Memory B cell (primary cell): ENCODE results near the gene UNC5A.

Experiments used
- ATAC-seq: fragments of 150-1000 bp; cut with Tn5 transposase; 2 replicates; pipeline ENCODE4 v1.10.0; 2021; ENCODE audit warnings: low read depth, mild to moderate bottlenecking, moderate library complexity
- DNase-seq, 2 donors: peaks; one replicate each; pipeline ENCODE4 v3.0.0; 2022; ENCODE audit warnings: low spot score in 2 of 2
- H3K27ac Mint-ChIP-seq: one replicate; pipeline ENCODE4 v1.8.0; 2022; ENCODE audit warnings: mild to moderate bottlenecking, moderate library complexity, mixed read lengths
- H3K27me3 Mint-ChIP-seq: one replicate; pipeline ENCODE4 v1.8.0; 2022; ENCODE audit warnings: mixed read lengths
- H3K36me3 Mint-ChIP-seq: one replicate; pipeline ENCODE4 v1.8.0; 2022; ENCODE audit warnings: mild to moderate bottlenecking, mixed read lengths
- H3K4me1 Mint-ChIP-seq: one replicate; pipeline ENCODE4 v1.8.0; 2022; ENCODE audit warnings: mixed read lengths
- H3K4me3 Mint-ChIP-seq: one replicate; pipeline ENCODE4 v1.8.0; 2022; ENCODE audit warnings: mild to moderate bottlenecking, moderate library complexity, mixed read lengths
- H3K9me3 Mint-ChIP-seq: one replicate; pipeline ENCODE4 v1.8.0; 2022; ENCODE audit warnings: mixed read lengths

UNC5A gene

GRCh38 chr5:176810081-176810597, at the start of gene UNC5A:
UNC5A (plus strand) TSS chr5:176810559; CDS start chr5:176810751, 192 bp downstream.
- H3K9me3 Mint-ChIP-seq: no peaks in the 10 kb centered on the region
- peaks cover 10% of the 10 kb centered on the region for H3K4me1 Mint-ChIP-seq
- H3K27me3 Mint-ChIP-seq: peaks cover 41% of the 10 kb centered on the region
- ATAC-seq: peak; percentile 79
- no peak within 1 kb of the TSS for H3K27ac Mint-ChIP-seq
- DNase-seq: peak; percentile 51 to 70
- H3K36me3 Mint-ChIP-seq: no peaks in the 10 kb centered on the region
- peak within 1 kb of the TSS; percentile 80 for H3K4me3 Mint-ChIP-seq

GRCh38 chr5:176761755-176762154, 48.6 kb upstream of the UNC5A start:
- H3K27ac Mint-ChIP-seq: no peak overlapping the region
- H3K36me3 Mint-ChIP-seq: no peaks in the 10 kb centered on the region
- no peaks in the 10 kb centered on the region for H3K4me1 Mint-ChIP-seq
- no peak overlapping the region for H3K4me3 Mint-ChIP-seq
- no peak for DNase-seq
- ATAC-seq: no peak
- H3K9me3 Mint-ChIP-seq: peaks cover 19% of the 10 kb centered on the region
- H3K27me3 Mint-ChIP-seq: peaks cover 17% of the 10 kb centered on the region

DNA sequence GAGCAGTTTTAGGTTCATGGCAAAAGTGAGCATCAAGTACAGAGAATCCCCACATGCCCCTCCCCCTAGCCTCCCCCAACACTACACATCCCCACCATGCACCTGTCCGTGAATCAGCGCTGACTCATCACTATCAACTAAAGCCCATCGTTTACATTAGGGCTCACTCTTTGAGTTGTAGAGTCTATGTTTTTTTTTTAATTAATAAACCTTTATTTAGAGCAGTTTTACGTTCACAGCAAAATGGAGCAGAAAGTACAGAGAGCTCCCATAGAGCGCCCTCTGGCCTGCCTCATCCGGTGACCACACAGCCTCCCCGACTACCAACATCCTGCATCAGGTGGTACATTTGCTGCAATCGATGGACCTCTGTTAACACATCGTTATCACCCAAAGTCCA, 47.9 kb upstream of the UNC5A start:
- H3K4me3 Mint-ChIP-seq: no peak overlapping the region
- H3K9me3 Mint-ChIP-seq: peaks cover 18% of the 10 kb centered on the region
- DNase-seq (no peak), ATAC-seq (no peak)
- peaks cover 16% of the 10 kb centered on the region for H3K27me3 Mint-ChIP-seq
- H3K36me3 Mint-ChIP-seq: no peaks in the 10 kb centered on the region
- no peaks in the 10 kb centered on the region for H3K4me1 Mint-ChIP-seq
- H3K27ac Mint-ChIP-seq: no peak overlapping the region

DNA sequence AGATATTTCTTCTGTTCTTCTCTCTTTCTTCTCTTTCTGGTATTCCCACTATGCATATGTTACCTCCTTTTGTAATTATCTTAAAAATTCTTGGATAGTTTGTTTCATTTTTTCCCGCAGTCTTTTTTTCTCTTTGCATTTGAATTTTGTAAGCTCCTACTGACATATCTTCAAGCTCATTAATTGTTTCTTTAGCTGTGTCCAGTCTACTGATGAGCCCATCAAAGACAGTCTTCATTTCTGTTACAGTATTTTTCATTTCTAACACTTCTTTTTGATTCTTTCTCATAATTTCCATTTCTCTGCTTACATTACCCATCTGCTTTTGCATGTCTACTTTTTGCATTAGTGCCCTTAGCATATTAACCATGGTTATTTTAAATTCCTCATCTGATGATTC, 44.7 kb upstream of the UNC5A start:
- DNase-seq (no peak), ATAC-seq (no peak)
- peaks cover 19% of the 10 kb centered on the region for H3K27me3 Mint-ChIP-seq
- no peaks in the 10 kb centered on the region for H3K36me3 Mint-ChIP-seq
- peaks cover 16% of the 10 kb centered on the region for H3K9me3 Mint-ChIP-seq
- no peaks in the 10 kb centered on the region for H3K4me1 Mint-ChIP-seq
- H3K27ac Mint-ChIP-seq: no peak overlapping the region
- no peak overlapping the region for H3K4me3 Mint-ChIP-seq

DNA sequence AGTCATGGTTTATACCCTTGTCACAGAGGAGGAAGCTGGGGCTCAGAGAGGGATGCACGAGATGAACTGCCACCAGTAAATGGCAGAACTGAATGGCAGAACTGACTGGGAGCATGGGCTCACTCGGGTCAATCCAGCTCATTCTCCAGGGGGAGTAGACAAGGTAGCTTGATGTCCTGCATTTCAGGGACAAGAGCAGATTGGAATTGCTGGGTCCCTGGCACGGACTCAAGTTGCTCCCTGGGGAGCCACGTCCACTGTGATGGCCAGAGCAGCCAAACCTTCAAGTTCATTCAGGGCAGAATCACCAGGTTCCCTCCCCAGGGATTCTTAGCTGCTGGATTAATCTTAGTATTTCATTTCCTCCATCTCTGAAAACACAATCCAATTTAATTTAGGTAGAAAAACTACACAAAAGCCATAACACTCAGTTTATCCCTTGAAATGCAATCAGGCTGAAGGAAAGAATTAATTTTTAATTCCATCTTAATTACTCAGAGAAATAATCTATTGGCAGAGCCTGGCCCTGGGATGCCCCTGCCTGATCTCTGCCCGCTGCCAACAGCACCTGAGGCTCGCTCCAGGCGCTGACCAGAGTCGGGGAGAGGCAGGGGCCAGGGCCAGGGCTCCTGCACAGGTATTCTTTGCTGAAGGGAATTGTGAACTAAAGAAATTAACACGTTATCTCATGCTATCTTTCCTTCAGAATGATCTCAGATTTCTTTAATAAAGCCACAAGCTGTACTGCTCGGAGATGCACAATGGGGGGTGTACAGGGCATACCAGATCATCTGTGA, 42.0 kb upstream of the UNC5A start:
- Mint-ChIP-seq H3K4me1 (no peaks in the 10 kb centered on the region), H3K27ac (no peak overlapping the region), H3K27me3 (peaks cover 18% of the 10 kb centered on the region), H3K9me3 (peaks cover 12% of the 10 kb centered on the region), H3K4me3 (no peak overlapping the region), H3K36me3 (peaks cover 2% of the 10 kb centered on the region)
- no peak for DNase-seq
- no peak for ATAC-seq

- DNase-seq (no peak), ATAC-seq (no peak)
- no peaks in the 10 kb centered on the region for H3K4me1 Mint-ChIP-seq
- no peak overlapping the region for H3K27ac Mint-ChIP-seq
- H3K4me3 Mint-ChIP-seq: no peak overlapping the region
- peaks cover 9% of the 10 kb centered on the region for H3K9me3 Mint-ChIP-seq
- peaks cover 13% of the 10 kb centered on the region for H3K27me3 Mint-ChIP-seq
- peaks cover 2% of the 10 kb centered on the region for H3K36me3 Mint-ChIP-seq
Measured at GRCh38 chr5:176769911-176770310, 40.4 kb upstream of the UNC5A start.

DNA sequence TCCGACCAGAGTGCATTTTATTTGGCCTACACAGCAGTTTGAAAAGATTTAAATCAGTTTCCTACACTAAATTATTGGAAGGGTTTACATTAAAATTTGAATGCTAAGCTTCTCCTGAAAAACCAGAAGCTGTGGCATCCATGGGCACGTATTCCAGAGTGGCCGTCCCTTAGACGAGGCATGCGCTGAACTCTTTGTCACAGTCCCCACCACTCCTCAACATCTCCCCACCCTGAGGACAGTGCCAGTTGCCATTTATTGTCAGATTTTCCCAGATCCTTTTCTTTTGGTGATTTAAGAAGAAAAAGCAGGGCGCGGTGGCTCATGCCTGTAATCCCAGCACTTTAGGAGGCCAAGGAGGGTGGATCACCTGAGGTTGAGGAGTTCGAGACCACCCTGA, 39.9 kb upstream of the UNC5A start:
- no peak overlapping the region for H3K4me3 Mint-ChIP-seq
- DNase-seq: no peak

GRCh38 chr5:176771102-176771845, 39.1 kb upstream of the UNC5A start:
- Mint-ChIP-seq H3K9me3 (no peaks in the 10 kb centered on the region), H3K27ac (no peak overlapping the region), H3K36me3 (peaks cover 2% of the 10 kb centered on the region), H3K27me3 (peaks cover 15% of the 10 kb centered on the region), H3K4me3 (no peak overlapping the region), H3K4me1 (no peaks in the 10 kb centered on the region)
- no peak for DNase-seq
- ATAC-seq: no peak

More for the DNA sequence above, 39.9 kb upstream of the UNC5A start:
- peaks cover 6% of the 10 kb centered on the region for H3K9me3 Mint-ChIP-seq
- H3K4me1 Mint-ChIP-seq: no peaks in the 10 kb centered on the region
- H3K36me3 Mint-ChIP-seq: peaks cover 2% of the 10 kb centered on the region
- no peak overlapping the region for H3K27ac Mint-ChIP-seq
- ATAC-seq: no peak
- peaks cover 15% of the 10 kb centered on the region for H3K27me3 Mint-ChIP-seq

DNA sequence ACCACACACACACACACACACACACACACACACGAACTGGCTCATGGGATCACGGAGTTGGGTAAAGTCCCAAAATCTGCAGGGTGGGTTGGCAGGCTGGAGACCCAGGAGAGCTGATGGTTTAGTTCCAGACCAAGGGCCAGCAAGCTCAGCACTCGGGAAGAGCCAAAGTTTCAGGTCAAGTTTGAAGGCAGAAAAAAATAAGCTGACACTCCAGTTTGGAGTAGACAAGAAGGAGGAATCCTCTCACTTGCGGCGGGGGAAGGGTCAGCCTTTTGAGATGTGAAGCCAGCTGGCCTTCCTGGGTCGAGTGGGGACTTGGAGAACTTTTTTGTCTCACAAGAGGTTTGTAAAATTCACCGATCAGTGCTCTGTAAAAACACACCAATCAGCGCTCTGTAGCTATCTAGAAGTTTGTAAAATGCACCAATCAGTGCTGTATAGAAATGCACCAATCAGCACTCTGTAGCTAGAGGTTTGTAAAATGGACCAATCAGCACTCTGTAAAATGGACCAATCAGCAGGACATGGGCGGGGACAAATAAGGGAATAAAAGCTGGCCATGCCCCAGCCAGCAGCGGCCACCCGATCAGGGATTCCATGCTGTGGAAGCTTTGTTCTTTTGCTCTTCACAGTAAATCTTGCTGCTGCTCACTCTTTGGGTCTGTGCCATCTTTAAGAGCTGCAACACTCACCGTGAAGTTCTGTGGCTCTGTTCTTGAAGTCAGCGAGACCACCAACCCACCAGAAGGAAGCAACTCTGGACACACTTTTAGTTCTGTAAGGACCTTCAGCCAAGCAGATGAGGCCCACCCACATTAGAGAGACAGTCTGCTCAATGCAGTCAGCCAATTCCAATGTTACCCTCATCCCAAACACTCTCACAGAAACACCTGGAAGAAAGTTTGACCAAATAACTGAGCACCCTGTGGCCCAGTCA, 37.8 kb upstream of the UNC5A start:
- Mint-ChIP-seq H3K4me1 (no peaks in the 10 kb centered on the region), H3K4me3 (no peak overlapping the region), H3K27me3 (peaks cover 18% of the 10 kb centered on the region), H3K36me3 (peaks cover 2% of the 10 kb centered on the region), H3K9me3 (no peaks in the 10 kb centered on the region), H3K27ac (no peak overlapping the region)
- DNase-seq (no peak), ATAC-seq (no peak)

DNA sequence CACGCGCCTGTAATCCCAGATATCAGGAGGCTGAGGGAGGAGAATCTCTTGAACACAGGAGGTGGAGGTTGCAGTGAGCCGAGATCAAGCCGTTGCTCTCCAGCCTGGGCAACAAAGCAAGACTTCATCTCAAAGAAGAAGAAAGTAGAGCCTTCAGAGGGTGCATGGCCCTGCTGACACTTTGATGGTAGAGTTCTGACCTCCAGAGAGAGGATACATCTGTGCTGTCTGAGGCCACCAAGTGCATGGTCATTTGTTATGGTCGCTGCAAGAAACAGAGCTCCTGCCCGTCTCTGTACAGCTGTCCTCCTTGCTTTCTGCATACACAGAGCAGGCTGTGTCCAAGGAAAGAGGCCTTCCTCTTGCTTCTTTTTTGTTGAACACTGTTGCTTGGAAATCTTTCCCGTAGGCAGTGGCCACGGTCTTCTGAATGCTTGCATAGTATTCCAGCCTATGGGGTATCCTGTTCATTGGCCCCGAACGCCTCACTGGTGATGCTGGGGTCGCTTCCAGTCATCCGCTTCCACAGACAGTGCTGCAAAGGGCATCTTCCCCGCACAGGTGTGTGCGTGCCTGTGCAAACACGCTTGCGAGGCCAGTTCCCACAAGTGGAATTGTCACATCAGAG, 36.8 kb upstream of the UNC5A start:
- Mint-ChIP-seq H3K4me3 (no peak overlapping the region), H3K36me3 (peaks cover 2% of the 10 kb centered on the region), H3K4me1 (no peaks in the 10 kb centered on the region), H3K27ac (no peak overlapping the region), H3K27me3 (peaks cover 18% of the 10 kb centered on the region), H3K9me3 (no peaks in the 10 kb centered on the region)
- DNase-seq: no peak
- ATAC-seq: no peak

GRCh38 chr5:176774216-176775171, 35.9 kb upstream of the UNC5A start:
- H3K27me3 Mint-ChIP-seq: peaks cover 17% of the 10 kb centered on the region
- H3K36me3 Mint-ChIP-seq: peaks cover 2% of the 10 kb centered on the region
- H3K4me1 Mint-ChIP-seq: no peaks in the 10 kb centered on the region
- ATAC-seq: no peak
- no peaks in the 10 kb centered on the region for H3K9me3 Mint-ChIP-seq
- no peak overlapping the region for H3K4me3 Mint-ChIP-seq
- no peak overlapping the region for H3K27ac Mint-ChIP-seq
- no peak for DNase-seq

DNA sequence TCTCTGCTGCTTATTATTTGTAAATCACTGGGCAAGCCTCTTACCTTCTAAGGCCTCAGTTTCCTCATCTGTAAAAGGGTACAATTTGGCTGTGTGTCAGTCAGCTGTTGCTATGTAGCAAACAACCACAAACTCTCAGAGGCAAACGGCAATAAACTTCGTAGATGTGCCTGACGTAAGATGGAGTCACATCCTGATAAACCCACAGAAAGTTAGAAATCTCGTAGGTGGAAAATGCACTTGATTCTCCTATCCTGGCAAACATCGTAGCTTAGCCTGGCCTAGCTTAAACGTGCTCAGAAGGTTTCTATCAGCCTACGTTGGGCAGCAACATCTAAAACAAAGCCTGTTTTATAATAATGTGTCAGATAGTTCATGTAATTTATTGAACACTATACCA, 35.0 kb upstream of the UNC5A start:
- no peak for ATAC-seq

More for the DNA sequence above, 35.0 kb upstream of the UNC5A start:
- Mint-ChIP-seq H3K4me3 (no peak overlapping the region), H3K27ac (no peak overlapping the region), H3K9me3 (no peaks in the 10 kb centered on the region), H3K27me3 (peaks cover 19% of the 10 kb centered on the region), H3K4me1 (no peaks in the 10 kb centered on the region), H3K36me3 (peaks cover 2% of the 10 kb centered on the region)
- DNase-seq: no peak
